HepG2 (cell line): ENCODE measurements around the gene WDR20. TPM values are rescaled to one million over a fixed set of nuclear protein-coding genes. Genes with fewer than 3 reads are reported as not detected.
A peak's percentile ranks its signal among the peaks of the same experiment; 100 is the strongest.

Source experiments
- ATAC-seq: fragments of 200-7000 bp; cut with Tn5 transposase; 3 replicates; pipeline ENCODE4 v1.9.1; 2020; ENCODE audit warnings: mild to moderate bottlenecking, moderate library complexity
- BruUV-seq: library from RNA; stranded (reverse); fragments of 400-500 nt; replicated peaks from 2 replicates; lab custom pipeline; 2021; lab: Mats Ljungman, UMichigan
- CTCF ChIA-PET: fragments of 300-600 bp; formaldehyde crosslinking; extraction: SDS; loops from one replicate; lab custom pipeline; 2021; ENCODE audit warnings: low total read pairs, inconsistent platforms, low intra/inter-chr PET ratio; lab: Yijun Ruan, JAX
- POLR2A ChIA-PET: fragments of 350-600 bp; sonication (Branson Sonifier 250); formaldehyde crosslinking; loops from one replicate; lab custom pipeline; 2020; ENCODE audit warnings: antibody characterized with exemption, inconsistent platforms; lab: Yijun Ruan, JAX
- DNase-seq: peaks from one replicate; pipeline ENCODE4 v3.0.0-alpha.2; 2015; ENCODE audit warnings: low spot score
- FAIRE-seq: peaks from 3 replicates; lab custom pipeline; 2011; peaks lifted over from hg19 to GRCh38; lab: Jason Lieb, UNC
- H2AFZ ChIP-seq: one replicate; pipeline ENCODE4 v1.6.1; 2011; ENCODE audit warnings: low read length, inconsistent platforms
- H3K27ac ChIP-seq: fragments of 300-600 bp; 3 replicates; pipeline ENCODE4 v1.8.0; 2011; ENCODE audit warnings: mixed run types, mild to moderate bottlenecking, mixed read lengths, low read length, inconsistent platforms; ENCODE audit not compliant: insufficient read depth; ENCODE audit errors: extremely low read length
- H3K27me3 ChIP-seq, 2 experiments: fragments of 200-600 bp in 1 of 2; 2 replicates in 1 of 2; 3 replicates in 1 of 2; pipeline versions ENCODE4 v1.6.0 to v1.8.0; 2011; ENCODE audit warnings: low read length in 2 of 2, mild to moderate bottlenecking in 2 of 2, moderate library complexity in 2 of 2, inconsistent platforms in 1 of 2; ENCODE audit not compliant: insufficient read depth in 2 of 2, control insufficient read depth in 1 of 2
- H3K36me3 ChIP-seq, 2 experiments: fragments of 200-600 bp in 1 of 2; replicated peaks in 1 of 2; 2 replicates in 1 of 2; 3 replicates in 1 of 2; pipeline versions ENCODE4 v1.5.1 to v1.8.0; 2011; ENCODE audit warnings: low read length in 2 of 2, inconsistent platforms in 1 of 2; ENCODE audit not compliant: insufficient read depth in 2 of 2, control insufficient read depth in 1 of 2
- H3K4me1 ChIP-seq: 2 replicates; pipeline ENCODE4 v1.5.1; 2012; ENCODE audit warnings: low read length, inconsistent platforms; ENCODE audit not compliant: insufficient read depth
- H3K4me2 ChIP-seq: 2 replicates; pipeline ENCODE4 v1.6.0; 2011; ENCODE audit warnings: low read depth, low read length, inconsistent platforms
- H3K4me3 ChIP-seq, 3 experiments: fragments of 200-600 bp in 1 of 3; sonication (generic), shearing (Covaris generic) in 1 of 3; replicated peaks in 1 of 3; 2 replicates each; pipeline ENCODE4 v1.5.1; 2011 to 2016; ENCODE audit warnings: low read length in 3 of 3, inconsistent platforms in 2 of 3, low read depth in 2 of 3, mild to moderate bottlenecking in 2 of 3, control low read depth in 1 of 3, mixed read lengths in 1 of 3; ENCODE audit not compliant: insufficient read depth in 1 of 3
- H3K79me2 ChIP-seq: one replicate; pipeline ENCODE4 v1.6.1; 2011; ENCODE audit warnings: low read length, inconsistent platforms; ENCODE audit not compliant: insufficient read depth
- H3K9ac ChIP-seq: 2 replicates; pipeline ENCODE4 v1.6.0; 2011; ENCODE audit warnings: mild to moderate bottlenecking, low read depth, low read length, inconsistent platforms; ENCODE audit not compliant: insufficient read depth
- H3K9me3 ChIP-seq: 2 replicates; pipeline ENCODE4 v1.5.1; 2012; ENCODE audit warnings: mild to moderate bottlenecking, low read length
- H4K20me1 ChIP-seq: 2 replicates; pipeline ENCODE4 v1.6.0; 2011; ENCODE audit warnings: inconsistent platforms, mild to moderate bottlenecking, low read length, moderate library complexity; ENCODE audit not compliant: insufficient read depth
- CHD2 ChIP-seq: IDR thresholded peaks from 2 replicates; pipeline ENCODE4 v1.6.1; 2011; ENCODE audit warnings: low read depth, low read length, improper control_type of control experiment
- ETV6 ChIP-seq: sonication (generic); formaldehyde crosslinking; conservative IDR thresholded peaks from 2 replicates; pipeline ENCODE4 v1.4.0; 2020; ENCODE audit warnings: missing genetic modification reagents
- FOXJ3 ChIP-seq: sonication (generic); formaldehyde crosslinking; IDR thresholded peaks from 2 replicates; pipeline ENCODE4 v1.4.0; 2020; ENCODE audit warnings: missing genetic modification reagents, mild to moderate bottlenecking, borderline replicate concordance
- MLLT10 ChIP-seq: sonication (generic); formaldehyde crosslinking; IDR thresholded peaks from 2 replicates; pipeline ENCODE4 v1.4.0; 2020; ENCODE audit warnings: missing genetic modification reagents
- NR2F2 ChIP-seq: IDR thresholded peaks from 2 replicates; pipeline ENCODE4 v1.6.1; 2012; ENCODE audit warnings: low read depth, inconsistent platforms, borderline replicate concordance
- ZC3H4 ChIP-seq: sonication (generic); formaldehyde crosslinking; IDR thresholded peaks from 2 replicates; pipeline ENCODE4 v1.4.0; 2020; ENCODE audit warnings: missing genetic modification reagents, borderline replicate concordance
- ZNF17 ChIP-seq: sonication (generic); formaldehyde crosslinking; IDR thresholded peaks from 2 replicates; pipeline ENCODE4 v1.5.0; 2020; ENCODE audit warnings: mild to moderate bottlenecking, missing genetic modification reagents
- ZNF772 ChIP-seq: sonication (generic); formaldehyde crosslinking; IDR thresholded peaks from 2 replicates; pipeline ENCODE4 v1.5.0; 2020; ENCODE audit warnings: mild to moderate bottlenecking, missing genetic modification reagents
- WGBS: methylation state at CpG from one replicate; pipeline ENCODE4 v1.1.6; 2017; ENCODE audit warnings: low lambda C conversion rate; 5-methylcytosine and 5-hydroxymethylcytosine counted together
- in situ Hi-C: cut with HindIII; loops from 2 replicates; pipeline ENCODE4 v1.10.0; 2017; ENCODE audit warnings: low pct_unique_long_range_greater_than_20kb; ENCODE audit not compliant: extremely low pct_ligation_motif_present
- intact Hi-C: fragments of 100-400 bp; cut with micrococcal nuclease; formaldehyde crosslinking; loops from one replicate; pipeline ENCODE4 v1.10.0; 2022; ENCODE audit not compliant: unreplicated experiment
- polyA plus RNA-seq, 8 experiments: library from polyadenylated mRNA; depleted of rRNA in 3 of 8; stranded (reverse) in 7 of 8; unstranded in 1 of 8; fragments of >200 nt; fragmentation: Illumina TruSeq in 4 of 8; extraction: Trizol in 4 of 8; gene quantifications; 2 replicates each; pipeline versions ENCODE4 v1.2.1 to v1.2.3, GENCODE V29; 2011 to 2016; ENCODE audit warnings: low read depth in 4 of 8, missing spikeins in 1 of 8, mixed read lengths in 1 of 8; ENCODE audit not compliant: insufficient read depth in 1 of 8
- total RNA-seq, 5 experiments: library from RNA; depleted of rRNA; stranded (reverse); fragments of >200 nt; fragmentation: Illumina TruSeq; extraction: Trizol; gene quantifications; 2 replicates each; pipeline ENCODE4 v1.2.3, GENCODE V29; 2016; ENCODE audit warnings: low read depth in 1 of 5
- TF ChIP-seq, protein P1 (sequence below): sonication (generic); formaldehyde crosslinking; IDR thresholded peaks from 2 replicates; pipeline ENCODE4 v1.8.0; 2022; ENCODE audit warnings: missing genetic modification reagents, mild to moderate bottlenecking, moderate library complexity, borderline replicate concordance
- TF ChIP-seq, protein P2 (sequence below): sonication (generic); formaldehyde crosslinking; IDR thresholded peaks from 2 replicates; pipeline ENCODE4 v1.5.1; 2020; ENCODE audit warnings: mild to moderate bottlenecking, moderate library complexity, missing genetic modification reagents

Gene WDR20
- total and polyA plus RNA-seq, 2 of the 13 experiments (the other 11 are each of a cell fraction or from before 2014, with no cell fraction given): 10.4 to 23.2 TPM

DNA sequence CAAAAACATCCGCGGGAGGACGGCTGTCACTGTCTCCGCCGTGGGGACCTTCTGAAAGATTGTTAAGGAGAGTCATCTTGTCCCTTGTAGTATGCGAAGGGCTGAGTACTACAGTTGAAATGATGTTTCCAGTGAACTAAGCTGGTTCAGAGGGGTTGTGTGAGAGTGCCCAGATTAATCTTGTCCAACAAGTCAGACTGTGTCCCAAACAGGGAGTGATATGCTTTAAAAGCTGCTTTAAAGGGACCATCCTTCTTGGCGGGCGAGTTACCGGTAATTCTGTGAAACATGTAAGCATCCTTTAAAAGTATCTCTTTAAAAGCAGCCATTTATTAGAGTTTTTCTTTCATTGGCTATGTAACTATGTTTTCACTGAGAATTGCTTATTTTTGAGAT lies 1.1 kb downstream of the WDR20 start:
- H3K9me3 ChIP-seq: no peaks in the 10 kb centered on the region
- CTCF ChIA-PET: no interaction called here
- BruUV-seq: no TSS peak
- peak overlapping the region; percentile 81 for H3K4me2 ChIP-seq
- WGBS: 3% methylated on average over 9 of the region's 9 CpGs
- peaks cover 10% of the 10 kb centered on the region; the same call in 1 of the 2 replicates for H4K20me1 ChIP-seq
- peak overlapping the region; percentile 78 for H3K27ac ChIP-seq
- in situ Hi-C loops (no loop called here), intact Hi-C loops (loop anchor here (5.0 kb wide), 2 partner anchors 67 to 177 kb away; partner anchors contain the start of gene ZNF839)
- peak overlapping the region; percentile 95 to 99 (median 99) for H3K4me3 ChIP-seq
- ATAC-seq (peak; percentile 11), FAIRE-seq (no peak), DNase-seq (no peak)
- no peak overlapping the region for H2AFZ ChIP-seq
- peaks cover 56% of the 10 kb centered on the region for H3K79me2 ChIP-seq
- H3K36me3 ChIP-seq: peaks cover 4 to 8% of the 10 kb centered on the region in 2 experiments; a peak in 3 of 5 replicates
- H3K4me1 ChIP-seq: peaks cover 15% of the 10 kb centered on the region
- no peaks in the 10 kb centered on the region; a peak in 1 of 5 replicates for H3K27me3 ChIP-seq
- H3K9ac ChIP-seq: peak overlapping the region; percentile 97
- no peak for TF ChIP-seq FOXJ3 (CRISPR knock-in tag)
- no peak for TF ChIP-seq CHD2
- POLR2A ChIA-PET: no interaction called here

DNA sequence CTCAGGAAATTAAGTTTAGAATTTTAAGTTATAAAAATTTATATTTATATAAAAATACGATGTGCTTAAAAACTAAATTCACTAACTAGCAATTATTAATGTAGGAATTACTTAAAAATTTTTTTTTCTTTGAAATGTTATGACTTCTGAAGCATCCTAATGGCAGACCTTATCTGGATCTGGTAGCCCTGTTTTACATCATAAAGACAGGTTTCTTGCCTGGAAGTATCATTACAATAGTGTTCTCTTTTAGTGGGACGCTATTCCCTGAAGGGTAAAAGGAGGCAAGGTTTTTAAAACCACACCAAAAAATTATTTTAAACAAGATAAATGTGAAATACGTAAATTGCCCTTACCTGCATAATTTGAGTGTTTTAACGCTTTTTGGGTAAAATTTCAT lies 2.1 kb downstream of the WDR20 start:
- BruUV-seq: no TSS peak
- Histone ChIP-seq H3K36me3 (peaks cover 4 to 8% of the 10 kb centered on the region in 2 experiments; a peak in 3 of 5 replicates), H3K4me1 (peaks cover 24% of the 10 kb centered on the region), H3K27ac (no peak overlapping the region), H3K9me3 (no peaks in the 10 kb centered on the region), H4K20me1 (peaks cover 10% of the 10 kb centered on the region; the same call in 1 of the 2 replicates), H3K9ac (no peak overlapping the region), H2AFZ (no peak overlapping the region), H3K4me2 (peak overlapping the region; percentile 81; the same call in 1 of the 2 replicates), H3K4me3 (no peak overlapping the region; a peak in 1 of 6 replicates), H3K79me2 (peaks cover 65% of the 10 kb centered on the region), H3K27me3 (no peaks in the 10 kb centered on the region; a peak in 1 of 5 replicates)
- in situ Hi-C loops (no loop called here), intact Hi-C loops (loop anchor here (5.0 kb wide), 2 partner anchors 66 to 176 kb away; partner anchors contain the start of gene ZNF839)
- 82% methylated on average over 4 of the region's 4 CpGs for WGBS
- no peak for ATAC-seq
- ChIA-PET POLR2A (no interaction called here), CTCF (no interaction called here)
- no peak for DNase-seq
- no peak for FAIRE-seq
- no peak for TF ChIP-seq ZNF17 (CRISPR knock-in tag)
- no peak for TF ChIP-seq MLLT10 (CRISPR knock-in tag)
- no peak for TF ChIP-seq ZNF772 (CRISPR knock-in tag)
- TF ChIP-seq, protein P1, sequence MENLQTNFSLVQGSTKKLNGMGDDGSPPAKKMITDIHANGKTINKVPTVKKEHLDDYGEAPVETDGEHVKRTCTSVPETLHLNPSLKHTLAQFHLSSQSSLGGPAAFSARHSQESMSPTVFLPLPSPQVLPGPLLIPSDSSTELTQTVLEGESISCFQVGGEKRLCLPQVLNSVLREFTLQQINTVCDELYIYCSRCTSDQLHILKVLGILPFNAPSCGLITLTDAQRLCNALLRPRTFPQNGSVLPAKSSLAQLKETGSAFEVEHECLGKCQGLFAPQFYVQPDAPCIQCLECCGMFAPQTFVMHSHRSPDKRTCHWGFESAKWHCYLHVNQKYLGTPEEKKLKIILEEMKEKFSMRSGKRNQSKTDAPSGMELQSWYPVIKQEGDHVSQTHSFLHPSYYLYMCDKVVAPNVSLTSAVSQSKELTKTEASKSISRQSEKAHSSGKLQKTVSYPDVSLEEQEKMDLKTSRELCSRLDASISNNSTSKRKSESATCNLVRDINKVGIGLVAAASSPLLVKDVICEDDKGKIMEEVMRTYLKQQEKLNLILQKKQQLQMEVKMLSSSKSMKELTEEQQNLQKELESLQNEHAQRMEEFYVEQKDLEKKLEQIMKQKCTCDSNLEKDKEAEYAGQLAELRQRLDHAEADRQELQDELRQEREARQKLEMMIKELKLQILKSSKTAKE (CRISPR knock-in tag): no peak
- TF ChIP-seq NR2F2: no peak
- TF ChIP-seq ZC3H4: no peak
- TF ChIP-seq, protein P2, sequence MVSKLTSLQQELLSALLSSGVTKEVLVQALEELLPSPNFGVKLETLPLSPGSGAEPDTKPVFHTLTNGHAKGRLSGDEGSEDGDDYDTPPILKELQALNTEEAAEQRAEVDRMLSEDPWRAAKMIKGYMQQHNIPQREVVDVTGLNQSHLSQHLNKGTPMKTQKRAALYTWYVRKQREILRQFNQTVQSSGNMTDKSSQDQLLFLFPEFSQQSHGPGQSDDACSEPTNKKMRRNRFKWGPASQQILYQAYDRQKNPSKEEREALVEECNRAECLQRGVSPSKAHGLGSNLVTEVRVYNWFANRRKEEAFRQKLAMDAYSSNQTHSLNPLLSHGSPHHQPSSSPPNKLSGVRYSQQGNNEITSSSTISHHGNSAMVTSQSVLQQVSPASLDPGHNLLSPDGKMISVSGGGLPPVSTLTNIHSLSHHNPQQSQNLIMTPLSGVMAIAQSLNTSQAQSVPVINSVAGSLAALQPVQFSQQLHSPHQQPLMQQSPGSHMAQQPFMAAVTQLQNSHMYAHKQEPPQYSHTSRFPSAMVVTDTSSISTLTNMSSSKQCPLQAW (CRISPR knock-in tag): no peak
- no peak for TF ChIP-seq ETV6
